Muscle layer of duodenum (tissue), 2 donors: ENCODE measurements around the gene DYDC2.
A peak's percentile ranks its signal among the peaks of the same experiment; 100 is the strongest.

Experiments used
- H3K27ac ChIP-seq: one replicate; pipeline ENCODE4 v1.7.0; 2013; ENCODE audit warnings: mild to moderate bottlenecking, low read length
- H3K27me3 ChIP-seq: one replicate; pipeline ENCODE4 v1.7.0; 2013; ENCODE audit warnings: low read depth, mild to moderate bottlenecking, control low read depth, low read length
- H3K36me3 ChIP-seq, 2 donors: one replicate each; pipeline ENCODE4 v1.7.0; 2013; ENCODE audit warnings: low read length in 2 of 2, control low read depth in 1 of 2, mild to moderate bottlenecking in 1 of 2; ENCODE audit not compliant: insufficient read depth in 2 of 2, control insufficient read depth in 1 of 2
- H3K4me1 ChIP-seq, 2 donors: one replicate each; pipeline ENCODE4 v1.7.0; 2013; ENCODE audit warnings: low read length in 2 of 2, mild to moderate bottlenecking in 2 of 2, control low read depth in 1 of 2, moderate library complexity in 1 of 2; ENCODE audit not compliant: insufficient read depth in 2 of 2, control insufficient read depth in 1 of 2
- H3K4me3 ChIP-seq, 2 donors: one replicate each; pipeline ENCODE4 v1.7.0; 2013; ENCODE audit warnings: low read length in 2 of 2, low read depth in 1 of 2, mild to moderate bottlenecking in 1 of 2
- H3K9me3 ChIP-seq, 2 donors: one replicate each; pipeline ENCODE4 v1.7.0; 2013; ENCODE audit warnings: low read length in 2 of 2, control low read depth in 1 of 2, mild to moderate bottlenecking in 1 of 2; ENCODE audit not compliant: control insufficient read depth in 1 of 2
- donor health status: healthy.

The DYDC2 gene, protein sequence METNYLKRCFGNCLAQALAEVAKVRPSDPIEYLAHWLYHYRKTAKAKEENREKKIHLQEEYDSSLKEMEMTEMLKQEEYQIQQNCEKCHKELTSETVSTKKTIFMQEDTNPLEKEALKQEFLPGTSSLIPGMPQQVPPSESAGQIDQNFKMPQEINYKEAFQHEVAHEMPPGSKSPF

DNA sequence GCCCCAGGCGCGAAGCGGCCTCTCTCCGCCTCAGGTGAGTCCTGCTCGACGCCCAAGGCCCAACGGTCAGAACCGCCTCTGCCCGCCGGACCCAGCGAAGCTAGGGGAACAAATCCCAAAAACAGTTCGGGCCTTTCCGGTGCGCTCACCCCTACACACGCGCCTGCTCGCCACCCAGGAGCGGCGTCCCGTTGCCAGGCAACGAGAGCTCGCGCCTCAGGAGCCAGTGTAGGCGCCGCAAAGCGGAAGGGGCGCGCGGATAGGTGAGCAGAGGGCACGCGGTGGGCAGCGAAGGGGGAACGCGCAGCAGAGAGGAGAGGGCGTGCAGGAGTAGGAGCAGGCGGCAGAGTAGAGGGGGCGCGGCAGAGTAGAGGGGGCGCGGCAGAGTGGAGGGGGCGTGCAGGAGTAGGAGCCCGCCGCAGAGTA lies at the start of gene DYDC2, which contains the start of gene DYDC1:
Gene DYDC2 (plus strand): TSS at position 219 of the 426 bp plus-strand sequence. CDS start 5,663 bp downstream, outside the sequence.
Gene DYDC1 (minus strand): TSS at position 193 of the 426 bp plus-strand sequence. CDS start 4,154 bp downstream, outside the sequence.
- H3K9me3 ChIP-seq: peaks cover 0 to 2% of the 10 kb centered on the region in 2 donors
- H3K4me3 ChIP-seq: peak within 1 kb of the TSS; percentile 21 to 67
- peaks cover 0 to 13% of the 10 kb centered on the region in 2 donors for H3K4me1 ChIP-seq
- no peak within 1 kb of the TSS for H3K27ac ChIP-seq
- peaks cover 4% of the 10 kb centered on the region for H3K27me3 ChIP-seq
- H3K36me3 ChIP-seq: no peaks in the 10 kb centered on the region

DNA sequence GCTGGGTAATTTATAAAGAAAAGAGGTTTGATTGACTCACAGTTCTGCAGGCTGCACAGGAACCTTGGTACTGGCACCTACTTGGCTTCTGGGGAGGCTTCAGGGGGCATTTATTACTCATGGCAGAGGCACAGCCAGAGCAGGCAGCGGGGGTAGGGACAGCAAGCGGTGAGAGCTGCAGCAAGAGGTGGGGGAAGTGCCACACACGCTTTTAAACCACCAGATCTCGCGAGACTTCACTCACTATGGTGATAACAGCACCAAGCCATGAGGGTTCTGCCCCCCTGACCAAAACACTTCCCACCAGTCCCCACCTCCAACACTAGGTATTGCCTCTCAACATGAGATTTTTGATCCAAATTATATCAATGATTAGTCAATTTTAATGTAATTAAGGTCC lies 43.1 kb upstream of the DYDC2 start:
- Histone ChIP-seq H3K4me1 (no peaks in the 10 kb centered on the region), H3K36me3 (no peaks in the 10 kb centered on the region), H3K27me3 (no peaks in the 10 kb centered on the region), H3K4me3 (no peak overlapping the region), H3K9me3 (no peaks in the 10 kb centered on the region), H3K27ac (no peak overlapping the region)

DNA sequence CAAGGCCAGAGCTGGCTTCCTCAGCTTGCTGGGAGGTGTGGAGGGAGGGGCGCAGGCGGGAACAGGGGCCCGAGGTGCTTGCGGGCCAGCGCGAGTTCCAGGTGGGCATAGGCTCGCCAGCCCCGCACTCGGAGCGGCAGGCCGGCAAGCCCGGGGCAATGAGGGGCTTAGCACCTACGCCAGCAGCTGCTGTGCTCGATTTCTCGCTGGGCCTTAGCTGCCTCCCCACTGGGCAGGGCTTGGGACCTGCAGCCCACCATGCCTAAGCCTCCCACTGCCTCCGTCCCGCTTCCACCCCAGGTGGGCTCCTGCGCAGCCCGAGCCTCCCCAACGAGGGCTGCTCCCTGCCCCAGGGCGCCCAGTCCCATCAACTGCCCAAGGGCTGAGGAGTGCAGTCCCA lies 41.2 kb upstream of the DYDC2 start:
- Histone ChIP-seq H3K27me3 (no peaks in the 10 kb centered on the region), H3K27ac (no peak overlapping the region), H3K9me3 (no peaks in the 10 kb centered on the region), H3K4me1 (no peaks in the 10 kb centered on the region), H3K36me3 (no peaks in the 10 kb centered on the region), H3K4me3 (no peak overlapping the region)

DNA sequence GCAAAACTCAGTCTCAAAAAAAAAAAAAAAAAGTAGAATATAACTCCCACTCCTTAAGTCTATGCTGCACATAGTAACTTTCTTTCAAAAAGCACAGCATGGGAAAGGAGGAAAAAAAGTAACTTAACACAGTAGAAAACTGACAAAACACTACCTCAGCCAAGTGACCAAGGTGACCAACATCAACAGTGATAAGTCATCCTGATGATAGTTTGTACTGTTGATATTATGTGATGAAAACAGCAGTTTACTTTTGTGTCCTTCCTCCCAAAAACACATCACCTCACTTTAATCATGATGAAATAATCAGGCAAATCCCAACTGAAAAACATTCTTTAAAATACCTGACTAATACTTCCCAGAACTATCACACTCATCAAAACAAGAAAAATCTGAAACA lies 37.8 kb upstream of the DYDC2 start:
- no peaks in the 10 kb centered on the region for H3K4me1 ChIP-seq
- H3K9me3 ChIP-seq: no peaks in the 10 kb centered on the region
- H3K4me3 ChIP-seq: no peak overlapping the region
- H3K27ac ChIP-seq: no peak overlapping the region
- H3K27me3 ChIP-seq: no peaks in the 10 kb centered on the region
- no peaks in the 10 kb centered on the region for H3K36me3 ChIP-seq

DNA sequence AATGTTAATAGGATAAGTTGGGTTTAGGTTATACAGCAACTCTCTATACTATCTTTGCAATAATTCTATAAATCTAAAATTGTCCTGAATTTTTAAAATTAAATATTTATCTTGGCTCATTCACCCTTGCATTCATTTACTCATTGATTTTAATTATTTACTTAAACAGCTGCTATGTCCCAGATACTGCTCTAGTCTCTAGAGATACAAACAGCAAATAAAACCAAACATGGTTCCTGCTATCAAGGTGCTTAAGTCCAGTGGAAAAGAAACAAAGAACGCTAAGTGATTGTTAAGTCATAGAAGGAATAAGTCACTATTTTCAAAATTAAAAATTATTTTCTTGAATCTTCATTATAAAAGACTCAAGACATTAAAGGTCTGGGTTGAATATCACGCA lies 37.3 kb upstream of the DYDC2 start:
- no peak overlapping the region for H3K4me3 ChIP-seq
- no peaks in the 10 kb centered on the region for H3K9me3 ChIP-seq
- no peaks in the 10 kb centered on the region for H3K36me3 ChIP-seq
- no peaks in the 10 kb centered on the region for H3K27me3 ChIP-seq
- no peaks in the 10 kb centered on the region for H3K4me1 ChIP-seq
- no peak overlapping the region for H3K27ac ChIP-seq

DNA sequence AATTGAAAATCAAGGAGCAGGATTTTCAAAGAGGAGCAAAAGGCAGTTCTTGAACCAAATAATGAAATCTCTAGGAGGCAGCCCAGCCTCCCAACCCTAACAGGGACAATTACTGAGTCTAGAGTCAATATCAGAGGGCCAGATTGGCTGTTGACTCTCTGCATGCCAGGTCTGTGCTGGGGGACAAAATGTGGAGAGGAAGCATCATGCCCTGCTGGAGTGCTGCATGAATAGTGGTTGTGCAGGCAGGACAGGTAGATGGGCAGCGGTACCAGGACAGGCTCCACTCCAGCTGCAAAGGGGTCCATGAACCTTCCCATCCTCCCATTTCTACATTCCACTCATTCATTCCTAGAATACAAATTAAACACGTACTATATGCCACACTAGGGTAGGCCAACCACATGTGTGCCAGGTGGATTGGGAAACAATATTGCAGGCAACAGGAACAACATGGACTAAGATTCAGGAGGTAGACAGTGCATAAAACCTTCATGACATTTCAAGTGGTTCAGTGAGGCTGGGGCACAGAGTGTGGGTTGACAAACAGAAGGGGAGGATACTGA lies 36.8 kb upstream of the DYDC2 start:
- no peaks in the 10 kb centered on the region for H3K9me3 ChIP-seq
- H3K4me1 ChIP-seq: no peaks in the 10 kb centered on the region
- no peak overlapping the region for H3K4me3 ChIP-seq
- H3K36me3 ChIP-seq: no peaks in the 10 kb centered on the region
- H3K27me3 ChIP-seq: no peaks in the 10 kb centered on the region
- H3K27ac ChIP-seq: no peak overlapping the region

DNA sequence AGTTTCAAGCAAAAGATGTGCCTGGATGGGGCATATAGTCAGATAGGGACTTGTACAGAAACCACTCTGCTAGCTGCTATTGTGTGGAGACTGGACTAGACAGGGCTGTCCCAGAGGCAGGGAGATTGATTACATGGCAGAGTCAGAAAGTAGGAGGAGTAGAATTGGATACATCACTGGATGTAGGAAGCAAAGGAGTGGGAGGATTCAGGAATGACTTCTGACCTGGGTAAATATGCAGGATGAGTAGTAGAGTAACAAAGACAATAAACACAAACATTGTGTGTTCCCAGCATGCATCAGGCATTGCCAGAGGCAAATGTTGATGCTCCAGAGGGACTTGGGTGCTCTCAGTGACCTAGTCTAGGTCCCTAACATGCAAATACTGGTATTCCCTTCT lies 36.2 kb upstream of the DYDC2 start:
- Histone ChIP-seq H3K36me3 (no peaks in the 10 kb centered on the region), H3K27ac (no peak overlapping the region), H3K27me3 (no peaks in the 10 kb centered on the region), H3K4me1 (no peaks in the 10 kb centered on the region), H3K9me3 (no peaks in the 10 kb centered on the region), H3K4me3 (no peak overlapping the region)

DNA sequence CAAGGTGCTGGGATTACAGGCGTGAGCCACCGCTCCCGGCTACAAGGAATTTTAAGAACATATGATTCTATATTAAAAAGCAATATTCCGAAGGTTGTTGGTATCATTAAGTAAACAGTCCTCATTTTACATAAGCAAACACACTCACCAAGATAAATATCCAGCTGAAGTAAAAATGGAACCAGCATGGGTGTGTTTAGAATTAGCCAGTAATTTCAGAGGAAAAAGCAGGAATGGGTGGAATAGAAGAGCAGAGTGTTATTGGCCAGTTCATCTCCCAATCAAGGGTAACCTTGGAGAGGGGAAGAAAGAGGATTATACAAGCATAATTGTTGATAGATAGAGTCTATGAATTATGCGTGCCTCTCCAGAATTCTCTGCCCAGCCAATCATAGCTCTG lies 35.4 kb upstream of the DYDC2 start:
- Histone ChIP-seq H3K4me3 (no peak overlapping the region), H3K27me3 (no peaks in the 10 kb centered on the region), H3K36me3 (no peaks in the 10 kb centered on the region), H3K9me3 (no peaks in the 10 kb centered on the region), H3K4me1 (no peaks in the 10 kb centered on the region), H3K27ac (no peak overlapping the region)

DNA sequence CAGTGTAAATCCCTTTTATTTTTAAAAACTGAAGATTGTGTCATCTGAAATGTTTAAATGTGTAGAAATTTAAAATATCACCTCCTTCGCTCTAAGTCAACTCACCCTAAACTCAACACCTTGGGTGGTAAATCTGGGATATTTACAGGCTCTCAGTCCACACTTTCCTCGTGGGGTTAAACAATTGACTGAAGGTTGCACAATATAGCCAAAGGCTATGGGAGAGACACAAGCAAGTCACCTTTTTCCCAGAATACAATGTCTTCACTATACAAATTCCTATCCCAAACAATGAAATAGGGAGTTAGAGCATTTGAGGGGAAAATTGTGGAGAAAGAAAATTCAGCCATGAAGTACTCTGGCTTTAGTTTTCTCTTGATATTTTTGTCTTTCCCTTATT lies 34.4 kb upstream of the DYDC2 start:
- Histone ChIP-seq H3K27me3 (no peaks in the 10 kb centered on the region), H3K4me1 (no peaks in the 10 kb centered on the region), H3K4me3 (no peak overlapping the region), H3K27ac (no peak overlapping the region), H3K36me3 (no peaks in the 10 kb centered on the region), H3K9me3 (no peaks in the 10 kb centered on the region)

DNA sequence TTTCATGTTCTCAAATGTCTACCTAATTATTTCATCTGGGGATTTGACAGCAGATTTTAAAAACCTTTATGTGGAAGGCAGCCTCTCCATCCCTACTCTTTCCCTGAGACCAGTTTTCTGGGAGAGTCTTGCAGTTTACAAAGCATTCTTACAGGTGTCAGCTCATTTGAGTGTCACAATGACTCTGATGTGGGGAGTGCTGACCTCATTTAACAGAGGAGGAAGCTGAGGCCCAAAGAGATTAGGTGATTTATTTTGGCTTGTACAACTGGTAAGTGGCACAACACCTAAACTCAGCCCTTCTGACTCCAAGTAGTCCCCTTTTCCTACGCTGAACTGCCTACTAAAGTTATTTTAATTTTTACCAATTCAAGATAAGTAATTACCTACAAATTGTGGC lies 33.9 kb upstream of the DYDC2 start:
- Histone ChIP-seq H3K27ac (no peak overlapping the region), H3K36me3 (no peaks in the 10 kb centered on the region), H3K4me1 (no peaks in the 10 kb centered on the region), H3K9me3 (no peaks in the 10 kb centered on the region), H3K27me3 (no peaks in the 10 kb centered on the region), H3K4me3 (no peak overlapping the region)

DNA sequence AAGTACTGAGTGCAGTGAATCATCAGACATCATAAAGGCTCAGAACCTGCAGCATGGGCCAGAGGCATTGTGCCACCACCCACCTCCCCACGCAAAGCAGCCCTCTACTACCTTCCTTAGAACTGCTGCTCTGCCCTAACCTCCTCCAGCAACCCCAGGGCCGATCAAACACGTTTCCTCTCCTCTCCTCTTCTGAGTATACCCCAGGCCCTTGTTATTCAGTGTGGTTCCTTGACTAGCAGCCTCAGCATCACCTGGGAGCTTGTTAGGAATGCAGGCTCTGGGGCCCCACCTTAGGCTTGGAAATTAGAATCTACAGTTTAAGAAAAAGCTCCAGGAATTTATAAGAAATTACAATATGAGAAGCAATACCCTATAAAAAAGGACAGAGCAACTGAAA lies 33.3 kb upstream of the DYDC2 start:
- Histone ChIP-seq H3K4me1 (no peaks in the 10 kb centered on the region), H3K27ac (no peak overlapping the region)

DNA sequence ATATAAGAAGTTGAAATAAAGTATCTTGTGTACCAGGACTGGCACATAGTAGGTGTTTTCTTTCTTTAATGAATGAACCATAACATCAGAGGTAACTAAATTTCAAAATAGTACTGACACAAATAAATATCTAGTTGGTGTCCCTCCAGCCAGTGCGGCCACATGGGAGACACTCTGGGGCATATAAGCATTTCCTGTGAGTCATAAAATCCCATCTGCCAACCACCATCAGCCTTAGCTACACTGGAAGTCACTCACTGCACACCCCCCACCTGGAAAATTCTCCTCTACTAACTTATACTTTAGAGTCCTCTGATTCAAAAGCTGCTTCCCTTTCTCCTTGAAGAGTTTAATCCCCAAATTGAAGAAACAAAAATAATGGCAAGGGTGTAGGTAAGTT lies 32.5 kb upstream of the DYDC2 start:
- Histone ChIP-seq H3K4me1 (no peaks in the 10 kb centered on the region), H3K36me3 (no peaks in the 10 kb centered on the region), H3K27ac (no peak overlapping the region), H3K27me3 (no peaks in the 10 kb centered on the region), H3K9me3 (no peaks in the 10 kb centered on the region), H3K4me3 (no peak overlapping the region)

More for the DNA sequence above, 33.3 kb upstream of the DYDC2 start:
- Histone ChIP-seq H3K9me3 (no peaks in the 10 kb centered on the region), H3K27me3 (no peaks in the 10 kb centered on the region), H3K4me3 (no peak overlapping the region), H3K36me3 (no peaks in the 10 kb centered on the region)
